Endothelial cell (in vitro differentiated cells): ENCODE results near the gene SH3RF3. TPM values are rescaled to one million over a fixed set of nuclear protein-coding genes. Genes with fewer than 3 reads are reported as not detected.

Experiments
- DNase-seq: peaks from one replicate; pipeline ENCODE4 v3.0.0; 2021; ENCODE audit warnings: low spot score
- H3K27ac Mint-ChIP-seq: one replicate; pipeline ENCODE4 v1.8.0; 2021; ENCODE audit warnings: mixed read lengths, inconsistent platforms; ENCODE audit not compliant: unreplicated experiment
- H3K27me3 Mint-ChIP-seq: one replicate; pipeline ENCODE4 v1.8.0; 2021; ENCODE audit warnings: mild to moderate bottlenecking, moderate library complexity, mixed read lengths, inconsistent platforms; ENCODE audit not compliant: unreplicated experiment
- H3K36me3 Mint-ChIP-seq: one replicate; pipeline ENCODE4 v1.8.0; 2021; ENCODE audit warnings: mild to moderate bottlenecking, low read depth, mixed read lengths, inconsistent platforms; ENCODE audit not compliant: unreplicated experiment
- H3K4me1 Mint-ChIP-seq: one replicate; pipeline ENCODE4 v1.8.0; 2021; ENCODE audit warnings: mild to moderate bottlenecking, mixed read lengths, inconsistent platforms; ENCODE audit not compliant: unreplicated experiment
- H3K4me3 Mint-ChIP-seq: one replicate; pipeline ENCODE4 v1.8.0; 2021; ENCODE audit warnings: mild to moderate bottlenecking, mixed read lengths, inconsistent platforms; ENCODE audit not compliant: unreplicated experiment
- H3K9me3 Mint-ChIP-seq: one replicate; pipeline ENCODE4 v1.8.0; 2021; ENCODE audit warnings: mixed read lengths, inconsistent platforms; ENCODE audit not compliant: unreplicated experiment
- long read RNA-seq: library from polyadenylated mRNA; unstranded; transcript quantifications from one replicate; pipeline ENCODE4 v2.0.0, GENCODE V29; 2020; ENCODE audit not compliant: unreplicated experiment
- total RNA-seq: library from RNA; stranded (reverse); fragmentation: NEBNext Ultra II Directional; extraction: Animal tissue kit (Norgen Biotek cat#: 25700); gene quantifications from one replicate; pipeline ENCODE4 v1.2.1, GENCODE V29; 2021; ENCODE audit not compliant: unreplicated experiment
- TF ChIP-seq, protein P1 (sequence below): fragments of 200-600 bp; sonication (generic); IDR thresholded peaks from one replicate; pipeline ENCODE4 v1.5.0; 2021; ENCODE audit warnings: antibody characterized with exemption; ENCODE audit not compliant: unreplicated experiment

SH3RF3 gene
- total RNA-seq = 12.8 TPM
- long read RNA-seq, partial matches to known transcripts = 0 of 1 reads
- long read RNA-seq, other reads (novel, unspliced or antisense) = 1 of 1 reads

GRCh38 chr2:109128616-109129355 is at the start of gene SH3RF3:
Gene SH3RF3, plus strand, starts transcription at chr2:109129205.
- peak; percentile 39 for DNase-seq
- Mint-ChIP-seq H3K9me3 (no peaks in the 10 kb centered on the region), H3K27me3 (peaks cover 7% of the 10 kb centered on the region), H3K27ac (no peak within 1 kb of the TSS), H3K4me3 (peak within 1 kb of the TSS; percentile 97), H3K4me1 (peaks cover 11% of the 10 kb centered on the region), H3K36me3 (peaks cover 4% of the 10 kb centered on the region)
- TF ChIP-seq, protein P1, sequence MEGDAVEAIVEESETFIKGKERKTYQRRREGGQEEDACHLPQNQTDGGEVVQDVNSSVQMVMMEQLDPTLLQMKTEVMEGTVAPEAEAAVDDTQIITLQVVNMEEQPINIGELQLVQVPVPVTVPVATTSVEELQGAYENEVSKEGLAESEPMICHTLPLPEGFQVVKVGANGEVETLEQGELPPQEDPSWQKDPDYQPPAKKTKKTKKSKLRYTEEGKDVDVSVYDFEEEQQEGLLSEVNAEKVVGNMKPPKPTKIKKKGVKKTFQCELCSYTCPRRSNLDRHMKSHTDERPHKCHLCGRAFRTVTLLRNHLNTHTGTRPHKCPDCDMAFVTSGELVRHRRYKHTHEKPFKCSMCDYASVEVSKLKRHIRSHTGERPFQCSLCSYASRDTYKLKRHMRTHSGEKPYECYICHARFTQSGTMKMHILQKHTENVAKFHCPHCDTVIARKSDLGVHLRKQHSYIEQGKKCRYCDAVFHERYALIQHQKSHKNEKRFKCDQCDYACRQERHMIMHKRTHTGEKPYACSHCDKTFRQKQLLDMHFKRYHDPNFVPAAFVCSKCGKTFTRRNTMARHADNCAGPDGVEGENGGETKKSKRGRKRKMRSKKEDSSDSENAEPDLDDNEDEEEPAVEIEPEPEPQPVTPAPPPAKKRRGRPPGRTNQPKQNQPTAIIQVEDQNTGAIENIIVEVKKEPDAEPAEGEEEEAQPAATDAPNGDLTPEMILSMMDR = no peak

- no peak overlapping the region for H3K4me3 Mint-ChIP-seq
- no peaks in the 10 kb centered on the region for H3K4me1 Mint-ChIP-seq
- no peaks in the 10 kb centered on the region for H3K9me3 Mint-ChIP-seq
- no peaks in the 10 kb centered on the region for H3K36me3 Mint-ChIP-seq
- TF ChIP-seq, protein P1 = no peak
- no peak for DNase-seq
- H3K27ac Mint-ChIP-seq = no peak overlapping the region
- H3K27me3 Mint-ChIP-seq = no peaks in the 10 kb centered on the region
Measured at GRCh38 chr2:109079590-109079989, 49.4 kb upstream of the SH3RF3 start.

DNA sequence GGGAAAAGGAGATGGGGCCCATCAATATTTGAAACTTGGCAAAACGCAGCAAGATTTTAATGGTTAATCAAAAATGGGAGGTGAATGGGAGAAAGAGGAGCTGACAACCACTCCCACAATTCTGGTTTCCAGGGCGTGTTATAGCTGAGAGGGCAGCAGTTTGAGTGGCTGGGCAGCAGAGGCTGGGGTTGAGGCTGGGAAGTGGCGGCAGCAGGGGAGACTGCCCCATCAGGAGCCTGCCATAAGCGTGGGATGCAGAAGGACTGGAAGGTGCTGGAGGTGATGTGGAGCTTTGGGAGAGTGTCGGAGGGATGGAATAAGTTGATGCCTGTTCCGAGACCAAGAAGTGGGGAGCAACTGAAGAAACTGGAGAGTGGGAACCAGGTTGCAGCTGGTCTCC is 48.9 kb upstream of the SH3RF3 start:
- Mint-ChIP-seq H3K9me3 (no peaks in the 10 kb centered on the region), H3K27ac (no peak overlapping the region), H3K4me3 (no peak overlapping the region), H3K27me3 (no peaks in the 10 kb centered on the region), H3K36me3 (no peaks in the 10 kb centered on the region), H3K4me1 (no peaks in the 10 kb centered on the region)
- DNase-seq = no peak
- TF ChIP-seq, protein P1 = no peak

- Mint-ChIP-seq H3K9me3 (no peaks in the 10 kb centered on the region), H3K36me3 (no peaks in the 10 kb centered on the region), H3K4me3 (no peak overlapping the region), H3K4me1 (no peaks in the 10 kb centered on the region), H3K27me3 (no peaks in the 10 kb centered on the region), H3K27ac (no peak overlapping the region)
- no peak for DNase-seq
- TF ChIP-seq, protein P1 = no peak
Measured at GRCh38 chr2:109080757-109081156, 48.2 kb upstream of the SH3RF3 start.

- H3K9me3 Mint-ChIP-seq = no peaks in the 10 kb centered on the region
- H3K4me1 Mint-ChIP-seq = no peaks in the 10 kb centered on the region
- H3K27me3 Mint-ChIP-seq = no peaks in the 10 kb centered on the region
- no peaks in the 10 kb centered on the region for H3K36me3 Mint-ChIP-seq
- no peak for DNase-seq
- TF ChIP-seq, protein P1 = no peak
- H3K4me3 Mint-ChIP-seq = no peak overlapping the region
- H3K27ac Mint-ChIP-seq = no peak overlapping the region
Measured at GRCh38 chr2:109081374-109081773, 47.6 kb upstream of the SH3RF3 start.
